ENCODE measurements around the gene SBF2. TPM values are rescaled to one million over a fixed set of nuclear protein-coding genes. Genes with fewer than 3 reads are reported as not detected.

Gene SBF2
- total and polyA plus RNA-seq, 2 of the 13 experiments (the other 11 are each of a cell fraction or from before 2014, with no cell fraction given) = 24.0 to 45.8 TPM

- TF ChIP-seq ZNF276 (CRISPR knock-in tag; IDR thresholded peaks at IDR 0.05; ENCODE audit: low read depth) = no peak
- peak; percentile 86 for TF ChIP-seq SRSF1 (optimal IDR thresholded peaks at IDR 0.05; ENCODE audit: low read depth, low read length)
- no peak for TF ChIP-seq NONO (IDR thresholded peaks at IDR 0.05)
- peak; percentile 96 for TF ChIP-seq NONO (CRISPR knock-in tag; conservative IDR thresholded peaks at IDR 0.05)
- peak; percentile 65; the same call in 1 of the 2 replicates for TF ChIP-seq ATF2 (CRISPR knock-in tag; IDR thresholded peaks at IDR 0.05)
- TF ChIP-seq ZGPAT (CRISPR knock-in tag; IDR thresholded peaks at IDR 0.05) = peak; percentile 84
- TF ChIP-seq, protein P1, sequence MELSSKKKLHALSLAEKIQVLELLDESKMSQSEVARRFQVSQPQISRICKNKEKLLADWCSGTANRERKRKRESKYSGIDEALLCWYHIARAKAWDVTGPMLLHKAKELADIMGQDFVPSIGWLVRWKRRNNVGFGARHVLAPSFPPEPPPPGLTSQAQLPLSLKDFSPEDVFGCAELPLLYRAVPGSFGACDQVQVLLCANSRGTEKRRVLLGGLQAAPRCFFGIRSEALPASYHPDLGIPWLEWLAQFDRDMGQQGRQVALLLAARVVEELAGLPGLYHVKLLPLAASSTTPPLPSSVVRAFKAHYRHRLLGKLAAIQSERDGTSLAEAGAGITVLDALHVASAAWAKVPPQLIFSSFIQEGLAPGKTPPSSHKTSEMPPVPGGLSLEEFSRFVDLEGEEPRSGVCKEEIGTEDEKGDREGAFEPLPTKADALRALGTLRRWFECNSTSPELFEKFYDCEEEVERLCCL (CRISPR knock-in tag; IDR thresholded peaks at IDR 0.05; ENCODE audit: borderline replicate concordance) = no peak
- TF ChIP-seq ZNF121 (CRISPR knock-in tag; IDR thresholded peaks at IDR 0.05) = no peak; the same call in 1 of the 2 replicates
- TF ChIP-seq, protein P2, sequence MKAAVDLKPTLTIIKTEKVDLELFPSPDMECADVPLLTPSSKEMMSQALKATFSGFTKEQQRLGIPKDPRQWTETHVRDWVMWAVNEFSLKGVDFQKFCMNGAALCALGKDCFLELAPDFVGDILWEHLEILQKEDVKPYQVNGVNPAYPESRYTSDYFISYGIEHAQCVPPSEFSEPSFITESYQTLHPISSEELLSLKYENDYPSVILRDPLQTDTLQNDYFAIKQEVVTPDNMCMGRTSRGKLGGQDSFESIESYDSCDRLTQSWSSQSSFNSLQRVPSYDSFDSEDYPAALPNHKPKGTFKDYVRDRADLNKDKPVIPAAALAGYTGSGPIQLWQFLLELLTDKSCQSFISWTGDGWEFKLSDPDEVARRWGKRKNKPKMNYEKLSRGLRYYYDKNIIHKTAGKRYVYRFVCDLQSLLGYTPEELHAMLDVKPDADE (CRISPR knock-in tag; IDR thresholded peaks at IDR 0.05) = no peak
- 0 out of 2 replicates have a peak, but pooled peaks have one; percentile 48 for TF ChIP-seq PRDM10 (CRISPR knock-in tag; IDR thresholded peaks at IDR 0.05; ENCODE audit: low read depth)
- 0 out of 2 replicates have a peak, but pooled peaks have one; percentile 52 for TF ChIP-seq AHR (CRISPR knock-in tag; IDR thresholded peaks at IDR 0.05)
- peak; percentile 80 for TF ChIP-seq KDM2A (CRISPR knock-in tag; IDR thresholded peaks at IDR 0.05; ENCODE audit: borderline replicate concordance, low read depth)
- TF ChIP-seq SMYD3 (CRISPR knock-in tag; IDR thresholded peaks at IDR 0.05) = no peak
- peak; percentile 74 for TF ChIP-seq RBFOX2 (IDR thresholded peaks at IDR 0.05; ENCODE audit: low read depth, low read length)
- TF ChIP-seq TARDBP (CRISPR knock-in tag; IDR thresholded peaks at IDR 0.05) = peak; percentile 92
- TF ChIP-seq ZBTB21 (CRISPR knock-in tag; IDR thresholded peaks at IDR 0.05) = peak; percentile 17; the same call in 1 of the 2 replicates
- no peak for TF ChIP-seq CHD4 (IDR thresholded peaks at IDR 0.05; ENCODE audit: borderline replicate concordance, low read length)
Measured at GRCh38 chr11:10288881-10289764, 4.9 kb downstream of the SBF2 start (continued).
